PFSK-1 (cell line): ENCODE data around the gene OR12D2.

Source experiments
- FOXP2 ChIP-seq: optimal IDR thresholded peaks from 2 replicates; pipeline ENCODE3; 2011; ENCODE audit warnings: borderline replicate concordance, control low read depth, inconsistent platforms; ENCODE audit not compliant: insufficient read depth; ENCODE audit errors: extremely low read length, extremely low read depth
- POLR2AphosphoS5 ChIP-seq: IDR thresholded peaks from 2 replicates; pipeline ENCODE4 v1.6.1; 2012; ENCODE audit warnings: low read depth, mild to moderate bottlenecking, control low read depth, low read length, moderate library complexity
- SIN3A ChIP-seq: IDR thresholded peaks from 2 replicates; pipeline ENCODE4 v1.6.1; 2012; ENCODE audit warnings: mild to moderate bottlenecking, low read length, moderate library complexity, borderline replicate concordance; ENCODE audit not compliant: insufficient read depth
- TAF1 ChIP-seq: IDR thresholded peaks from 2 replicates; pipeline ENCODE4 v1.6.1; 2012; ENCODE audit warnings: low read length, control low read depth, borderline replicate concordance; ENCODE audit not compliant: insufficient read depth
- TF ChIP-seq, protein P1 (sequence below), 2 experiments: IDR thresholded peaks; 2 replicates each; pipeline versions ENCODE4 v1.6.1 to v1.8.0; 2011 to 2012; ENCODE audit warnings: low read depth in 2 of 2, low read length in 2 of 2, control low read depth in 1 of 2, inconsistent platforms in 1 of 2, mild to moderate bottlenecking in 1 of 2, moderate library complexity in 1 of 2; ENCODE audit not compliant: insufficient read depth in 1 of 2

The OR12D2 gene

GRCh38 chr6:29442719-29443118 lies 47.3 kb downstream of the OR12D2 start:
- TF ChIP-seq, protein P1, sequence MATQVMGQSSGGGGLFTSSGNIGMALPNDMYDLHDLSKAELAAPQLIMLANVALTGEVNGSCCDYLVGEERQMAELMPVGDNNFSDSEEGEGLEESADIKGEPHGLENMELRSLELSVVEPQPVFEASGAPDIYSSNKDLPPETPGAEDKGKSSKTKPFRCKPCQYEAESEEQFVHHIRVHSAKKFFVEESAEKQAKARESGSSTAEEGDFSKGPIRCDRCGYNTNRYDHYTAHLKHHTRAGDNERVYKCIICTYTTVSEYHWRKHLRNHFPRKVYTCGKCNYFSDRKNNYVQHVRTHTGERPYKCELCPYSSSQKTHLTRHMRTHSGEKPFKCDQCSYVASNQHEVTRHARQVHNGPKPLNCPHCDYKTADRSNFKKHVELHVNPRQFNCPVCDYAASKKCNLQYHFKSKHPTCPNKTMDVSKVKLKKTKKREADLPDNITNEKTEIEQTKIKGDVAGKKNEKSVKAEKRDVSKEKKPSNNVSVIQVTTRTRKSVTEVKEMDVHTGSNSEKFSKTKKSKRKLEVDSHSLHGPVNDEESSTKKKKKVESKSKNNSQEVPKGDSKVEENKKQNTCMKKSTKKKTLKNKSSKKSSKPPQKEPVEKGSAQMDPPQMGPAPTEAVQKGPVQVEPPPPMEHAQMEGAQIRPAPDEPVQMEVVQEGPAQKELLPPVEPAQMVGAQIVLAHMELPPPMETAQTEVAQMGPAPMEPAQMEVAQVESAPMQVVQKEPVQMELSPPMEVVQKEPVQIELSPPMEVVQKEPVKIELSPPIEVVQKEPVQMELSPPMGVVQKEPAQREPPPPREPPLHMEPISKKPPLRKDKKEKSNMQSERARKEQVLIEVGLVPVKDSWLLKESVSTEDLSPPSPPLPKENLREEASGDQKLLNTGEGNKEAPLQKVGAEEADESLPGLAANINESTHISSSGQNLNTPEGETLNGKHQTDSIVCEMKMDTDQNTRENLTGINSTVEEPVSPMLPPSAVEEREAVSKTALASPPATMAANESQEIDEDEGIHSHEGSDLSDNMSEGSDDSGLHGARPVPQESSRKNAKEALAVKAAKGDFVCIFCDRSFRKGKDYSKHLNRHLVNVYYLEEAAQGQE (IDR thresholded peaks at IDR 0.05; ENCODE audit: insufficient read depth in 1 of 2, low read depth in 2 of 2, low read length in 2 of 2), result no peak
- TF ChIP-seq POLR2AphosphoS5, result no peak
- TF ChIP-seq FOXP2, result no peak
- TF ChIP-seq TAF1, result no peak
- TF ChIP-seq SIN3A, result no peak
